Omental fat pad (tissue), 4 donors: ENCODE measurements around the gene TTF2. TPM values are rescaled to one million over a fixed set of nuclear protein-coding genes. Genes with fewer than 3 reads are reported as not detected.

Source experiments
- ATAC-seq: fragments of 150-250 bp; one replicate; pipeline ENCODE4 v1.9.1; 2016; ENCODE audit warnings: mild to moderate bottlenecking, moderate library complexity; ENCODE audit not compliant: low FRiP score
- DNase-seq: peaks from one replicate; pipeline ENCODE4 v3.0.0-alpha.2; 2019; ENCODE audit warnings: low spot score
- CTCF ChIP-seq, 3 donors: fragments of 450-650 bp; IDR thresholded peaks; one replicate each; pipeline ENCODE4 v1.5.1; 2016 to 2017; ENCODE audit warnings: antibody characterized with exemption in 3 of 3, mild to moderate bottlenecking in 3 of 3, moderate library complexity in 2 of 3
- total RNA-seq, 4 donors: library from RNA; depleted of rRNA; stranded (reverse); fragments of >200 nt; gene quantifications; one replicate each; pipeline ENCODE4 v1.1.0, GENCODE V29; 2016

Gene TTF2
- total RNA-seq, 4 donors from 2014 or later, result 9.0 to 16.9 (median 13.8) TPM

- TF ChIP-seq CTCF (IDR thresholded peaks at IDR 0.05), result no peak
- DNase-seq (no peak), ATAC-seq (no peak)
These were observed 1.3 kb upstream of the TTF2 start for GRCh38 chr1:117058810-117059209.

GRCh38 chr1:117059334-117059677 lies 820 bp upstream of the TTF2 start:
- ATAC-seq, result no peak
- TF ChIP-seq CTCF (IDR thresholded peaks at IDR 0.05), result no peak
- DNase-seq, result peak; percentile 32

GRCh38 chr1:117060441-117061317 lies 553 bp downstream of the TTF2 start:
- DNase-seq (no peak), ATAC-seq (peak; percentile 58)
- TF ChIP-seq CTCF (IDR thresholded peaks at IDR 0.05), result no peak

- no peak for ATAC-seq
- TF ChIP-seq CTCF (IDR thresholded peaks at IDR 0.05), result no peak
- no peak for DNase-seq
These were observed 1.9 kb downstream of the TTF2 start for GRCh38 chr1:117061986-117062415.

- no peak for DNase-seq
- ATAC-seq, result no peak
- no peak for TF ChIP-seq CTCF (IDR thresholded peaks at IDR 0.05)
These were observed 6.2 kb downstream of the TTF2 start for GRCh38 chr1:117066367-117066766.

GRCh38 chr1:117067533-117068370 lies 7.6 kb downstream of the TTF2 start:
- ATAC-seq, result peak; percentile 85
- no peak for TF ChIP-seq CTCF (IDR thresholded peaks at IDR 0.05)
- no peak for DNase-seq
